PC-9 (cell line): ENCODE data around the gene GTF3C2.

Source experiments
- EZH2 ChIP-seq: fragments of 200-600 bp; sonication (generic); IDR thresholded peaks from 2 replicates; pipeline ENCODE4 v1.8.0; 2017; ENCODE audit warnings: antibody characterized with exemption, low read depth
- TF ChIP-seq, protein P1 (sequence below): fragments of 200-600 bp; sonication (generic); conservative IDR thresholded peaks from 2 replicates; pipeline ENCODE4 v1.6.1; 2017; ENCODE audit warnings: mixed run types, antibody characterized with exemption, mild to moderate bottlenecking, moderate library complexity

DNA sequence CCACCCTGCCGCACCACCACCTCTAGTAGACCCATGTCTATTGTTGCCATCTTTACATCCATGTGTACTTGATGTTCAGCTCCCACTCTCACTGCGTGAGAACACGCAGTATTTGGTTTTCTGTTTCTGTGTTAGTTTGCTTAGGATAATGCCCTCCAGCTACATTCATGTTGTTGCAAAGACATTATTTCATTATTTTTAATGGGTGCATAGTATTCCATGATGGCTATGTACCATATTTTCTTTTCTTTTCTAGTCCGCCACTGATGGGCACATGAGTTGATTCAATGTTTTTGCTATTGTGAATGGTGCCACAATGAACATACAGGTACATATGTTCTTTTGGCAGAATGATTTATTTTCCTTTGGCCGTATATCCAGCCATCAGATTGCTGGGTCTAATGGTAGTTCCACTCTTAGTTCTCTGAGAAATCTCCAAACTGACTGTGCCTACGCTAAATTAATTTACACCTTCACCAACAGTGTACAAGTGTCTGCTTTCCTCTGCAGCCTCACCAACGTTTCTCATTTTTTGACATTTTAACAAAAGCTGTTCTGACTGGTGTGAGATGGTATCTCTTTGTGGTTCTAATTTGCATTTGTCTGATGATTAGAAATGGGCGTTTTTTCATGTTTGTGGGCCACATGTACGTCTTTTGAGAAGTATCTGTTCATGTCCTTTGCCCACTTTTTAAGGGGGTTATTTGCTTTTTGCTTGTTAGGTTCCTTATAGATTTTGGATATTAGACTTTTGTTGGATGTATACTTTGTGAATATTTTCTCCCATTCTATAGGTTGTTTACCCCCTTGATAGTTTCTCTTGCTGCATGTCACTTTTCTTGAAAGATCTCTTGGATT, 34.5 kb upstream of the GTF3C2 start:
- TF ChIP-seq, protein P1, sequence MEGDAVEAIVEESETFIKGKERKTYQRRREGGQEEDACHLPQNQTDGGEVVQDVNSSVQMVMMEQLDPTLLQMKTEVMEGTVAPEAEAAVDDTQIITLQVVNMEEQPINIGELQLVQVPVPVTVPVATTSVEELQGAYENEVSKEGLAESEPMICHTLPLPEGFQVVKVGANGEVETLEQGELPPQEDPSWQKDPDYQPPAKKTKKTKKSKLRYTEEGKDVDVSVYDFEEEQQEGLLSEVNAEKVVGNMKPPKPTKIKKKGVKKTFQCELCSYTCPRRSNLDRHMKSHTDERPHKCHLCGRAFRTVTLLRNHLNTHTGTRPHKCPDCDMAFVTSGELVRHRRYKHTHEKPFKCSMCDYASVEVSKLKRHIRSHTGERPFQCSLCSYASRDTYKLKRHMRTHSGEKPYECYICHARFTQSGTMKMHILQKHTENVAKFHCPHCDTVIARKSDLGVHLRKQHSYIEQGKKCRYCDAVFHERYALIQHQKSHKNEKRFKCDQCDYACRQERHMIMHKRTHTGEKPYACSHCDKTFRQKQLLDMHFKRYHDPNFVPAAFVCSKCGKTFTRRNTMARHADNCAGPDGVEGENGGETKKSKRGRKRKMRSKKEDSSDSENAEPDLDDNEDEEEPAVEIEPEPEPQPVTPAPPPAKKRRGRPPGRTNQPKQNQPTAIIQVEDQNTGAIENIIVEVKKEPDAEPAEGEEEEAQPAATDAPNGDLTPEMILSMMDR = no peak
- no peak for TF ChIP-seq EZH2
